ENCODE data around the gene PRKACA. TPM values are rescaled to one million over a fixed set of nuclear protein-coding genes. Genes with fewer than 3 reads are reported as not detected.

The PRKACA gene
- total and polyA plus RNA-seq, 10 of the 15 experiments (the other 5 are each of a cell fraction or from before 2014, with no cell fraction given): 0.53 to 68.5 (median 11.2) TPM

DNA sequence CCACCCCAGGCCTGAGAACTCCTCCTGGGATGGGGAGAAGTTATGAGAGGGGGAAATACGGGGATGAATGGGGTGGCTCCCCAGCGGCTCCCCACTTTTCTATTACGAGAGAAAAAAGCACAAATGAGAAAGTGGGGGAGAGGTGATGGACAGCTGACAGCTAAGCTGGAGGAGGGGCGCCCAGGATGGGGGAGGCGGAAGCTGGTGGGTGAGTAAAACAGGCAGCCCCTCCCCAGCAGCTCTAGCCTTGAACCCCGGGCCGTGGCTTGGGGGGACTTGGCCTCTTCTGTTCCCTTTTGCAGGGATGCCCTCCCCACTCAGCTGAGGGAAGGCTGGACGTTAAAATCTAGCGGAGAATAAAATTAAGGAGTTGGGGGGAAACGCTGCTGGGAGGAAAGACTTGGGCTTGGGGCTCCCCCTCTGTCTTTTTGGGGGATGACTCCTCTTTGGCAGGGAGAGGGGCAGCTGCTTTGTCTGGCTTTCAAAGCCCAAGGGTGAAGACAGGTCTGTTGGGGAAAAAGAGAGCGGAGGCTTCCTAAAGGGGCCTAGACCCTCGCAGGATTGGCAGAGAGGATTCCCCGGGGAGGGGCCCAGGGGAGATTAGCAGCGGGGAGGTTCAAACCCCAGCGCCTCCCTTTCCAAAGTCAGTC is 25.6 kb downstream of the PRKACA start (continued):
- TF ChIP-seq ZBTB4 (CRISPR knock-in tag; IDR thresholded peaks at IDR 0.05): no peak
- no peak for TF ChIP-seq NFXL1 (IDR thresholded peaks at IDR 0.05; ENCODE audit: borderline replicate concordance)
- no peak for TF ChIP-seq TCF12 (IDR thresholded peaks at IDR 0.05; ENCODE audit: low read depth, low read length)
- TF ChIP-seq CBX3 (IDR thresholded peaks at IDR 0.05; ENCODE audit: borderline replicate concordance, low read depth): no peak
- no peak for TF ChIP-seq SREBF1 (IDR thresholded peaks at IDR 0.05; ENCODE audit: low read length)
- TF ChIP-seq ATF2 (IDR thresholded peaks at IDR 0.05; ENCODE audit: low read length): no peak
- no peak for TF ChIP-seq SIX5 (IDR thresholded peaks at IDR 0.05; ENCODE audit: low read depth, low read length, severe bottlenecking)
- TF ChIP-seq FOXM1 (IDR thresholded peaks at IDR 0.05; ENCODE audit: low read depth, low read length): peak; percentile 21; the same call in 1 of the 2 replicates
- TF ChIP-seq CEBPZ (IDR thresholded peaks at IDR 0.05; ENCODE audit: low read depth, low read length): no peak
- no peak for TF ChIP-seq STAT3 (IDR thresholded peaks at IDR 0.05; ENCODE audit: low read depth, low read length)
- TF ChIP-seq NFYA (IDR thresholded peaks at IDR 0.05; ENCODE audit: borderline replicate concordance, low read depth, low read length): no peak
- TF ChIP-seq, protein P1, sequence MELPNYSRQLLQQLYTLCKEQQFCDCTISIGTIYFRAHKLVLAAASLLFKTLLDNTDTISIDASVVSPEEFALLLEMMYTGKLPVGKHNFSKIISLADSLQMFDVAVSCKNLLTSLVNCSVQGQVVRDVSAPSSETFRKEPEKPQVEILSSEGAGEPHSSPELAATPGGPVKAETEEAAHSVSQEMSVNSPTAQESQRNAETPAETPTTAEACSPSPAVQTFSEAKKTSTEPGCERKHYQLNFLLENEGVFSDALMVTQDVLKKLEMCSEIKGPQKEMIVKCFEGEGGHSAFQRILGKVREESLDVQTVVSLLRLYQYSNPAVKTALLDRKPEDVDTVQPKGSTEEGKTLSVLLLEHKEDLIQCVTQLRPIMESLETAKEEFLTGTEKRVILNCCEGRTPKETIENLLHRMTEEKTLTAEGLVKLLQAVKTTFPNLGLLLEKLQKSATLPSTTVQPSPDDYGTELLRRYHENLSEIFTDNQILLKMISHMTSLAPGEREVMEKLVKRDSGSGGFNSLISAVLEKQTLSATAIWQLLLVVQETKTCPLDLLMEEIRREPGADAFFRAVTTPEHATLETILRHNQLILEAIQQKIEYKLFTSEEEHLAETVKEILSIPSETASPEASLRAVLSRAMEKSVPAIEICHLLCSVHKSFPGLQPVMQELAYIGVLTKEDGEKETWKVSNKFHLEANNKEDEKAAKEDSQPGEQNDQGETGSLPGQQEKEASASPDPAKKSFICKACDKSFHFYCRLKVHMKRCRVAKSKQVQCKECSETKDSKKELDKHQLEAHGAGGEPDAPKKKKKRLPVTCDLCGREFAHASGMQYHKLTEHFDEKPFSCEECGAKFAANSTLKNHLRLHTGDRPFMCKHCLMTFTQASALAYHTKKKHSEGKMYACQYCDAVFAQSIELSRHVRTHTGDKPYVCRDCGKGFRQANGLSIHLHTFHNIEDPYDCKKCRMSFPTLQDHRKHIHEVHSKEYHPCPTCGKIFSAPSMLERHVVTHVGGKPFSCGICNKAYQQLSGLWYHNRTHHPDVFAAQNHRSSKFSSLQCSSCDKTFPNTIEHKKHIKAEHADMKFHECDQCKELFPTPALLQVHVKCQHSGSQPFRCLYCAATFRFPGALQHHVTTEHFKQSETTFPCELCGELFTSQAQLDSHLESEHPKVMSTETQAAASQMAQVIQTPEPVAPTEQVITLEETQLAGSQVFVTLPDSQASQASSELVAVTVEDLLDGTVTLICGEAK (IDR thresholded peaks at IDR 0.05; ENCODE audit: borderline replicate concordance): no peak
- TF ChIP-seq ZNF622 (IDR thresholded peaks at IDR 0.05): no peak
- TF ChIP-seq JUND (IDR thresholded peaks at IDR 0.05; ENCODE audit: low read depth, low read length): no peak
- TF ChIP-seq HSF1 (IDR thresholded peaks at IDR 0.05; ENCODE audit: low read depth, low read length): no peak
- no peak for TF ChIP-seq WRNIP1 (IDR thresholded peaks at IDR 0.05; ENCODE audit: borderline replicate concordance, low read depth, low read length)

All from GM12878 (cell line).